Colon (tissue), 2 donors: ENCODE data around the gene ALX1.
"Not testable (repeated sequence)": the region's sequence is repeated elsewhere in the genome, so short reads cannot be mapped to it uniquely, and the experiment has no call there.

Source experiments
- FAIRE-seq: peaks from 2 replicates; lab custom pipeline; 2012; peaks lifted over from hg19 to GRCh38; lab: Jason Lieb, UNC
- donor health status: control.
- donor health status: control.

Gene ALX1

GRCh38 chr12:85301051-85301450 lies 21.0 kb downstream of the ALX1 start:
- FAIRE-seq = no peak

- FAIRE-seq = no peak
These were observed 28.4 kb downstream of the ALX1 start for GRCh38 chr12:85308374-85308773.

- FAIRE-seq = no peak
These were observed 29.1 kb downstream of the ALX1 start for GRCh38 chr12:85309125-85309566.

- no peak for FAIRE-seq
These were observed 30.0 kb downstream of the ALX1 start for GRCh38 chr12:85310025-85310424.

- FAIRE-seq = peak; percentile 10
These were observed 30.5 kb downstream of the ALX1 start for GRCh38 chr12:85310456-85311076.

GRCh38 chr12:85317866-85318636 lies 38.0 kb downstream of the ALX1 start:
- FAIRE-seq = not testable (repeated sequence)

- FAIRE-seq = no peak
These were observed 42.7 kb downstream of the ALX1 start for GRCh38 chr12:85322715-85323114.

- no peak for FAIRE-seq
These were observed 45.4 kb downstream of the ALX1 start for GRCh38 chr12:85325442-85325841.

- no peak for FAIRE-seq
These were observed 49.9 kb downstream of the ALX1 start for GRCh38 chr12:85329913-85330312.

GRCh38 chr12:85348779-85349178 lies 68.8 kb downstream of the ALX1 start:
- no peak for FAIRE-seq

GRCh38 chr12:85350356-85350755 lies 70.3 kb downstream of the ALX1 start:
- FAIRE-seq = no peak
